GM18870 (cell line): ENCODE measurements around the gene GDAP2.

Experiments used
- ATAC-seq: cut with Tn5 transposase; IDR thresholded peaks from one replicate; pipeline ENCODE4 v1.9.1; 2021; ENCODE audit warnings: moderate library complexity; ENCODE audit not compliant: unreplicated experiment

Gene GDAP2

GRCh38 chr1:117814856-117815797 is 114.3 kb downstream of the GDAP2 start:
- ATAC-seq: no peak
